ENCODE data around the gene ZNF574. TPM values are rescaled to one million over a fixed set of nuclear protein-coding genes. Genes with fewer than 3 reads are reported as not detected.

The ZNF574 gene
- polyA plus RNA-seq, 1 donor (not counting 4 experiments of a cell fraction or from before 2014, with no cell fraction given) = 6.8 TPM

GRCh38 chr19:42065051-42065450, 10.9 kb upstream of the ZNF574 start:
- no peaks in the 10 kb centered on the region for H3K9me3 ChIP-seq (ENCODE audit: control insufficient read depth, low read depth, low read length)
- TF ChIP-seq CTCF (optimal IDR thresholded peaks at IDR 0.05 in 1 of 3, IDR thresholded peaks at IDR 0.05 in 1 of 3, conservative IDR thresholded peaks at IDR 0.05 in 1 of 3; ENCODE audit: extremely low read depth in 1 of 3, insufficient read depth in 2 of 3, low read length in 3 of 3) (no peak), EZH2 (IDR thresholded peaks at IDR 0.05; ENCODE audit: low read length) (no peak)
- H3K4me2 ChIP-seq (ENCODE audit: control insufficient read depth, extremely low read depth, insufficient read depth, low read depth, low read length) = no peak overlapping the region
- no peak overlapping the region for H3K4me3 ChIP-seq (ENCODE audit: control insufficient read depth in 2 of 3, extremely low read depth in 1 of 3, insufficient read depth in 2 of 3, low read depth in 1 of 3, low read length in 3 of 3)
- no peak for FAIRE-seq
- no peaks in the 10 kb centered on the region for H3K4me1 ChIP-seq (ENCODE audit: control insufficient read depth, extremely low read depth, insufficient read depth, low read length)
- no peaks in the 10 kb centered on the region for H3K9me1 ChIP-seq (ENCODE audit: control insufficient read depth, extremely low read depth, insufficient read depth, low read length)
- H4K20me1 ChIP-seq (ENCODE audit: control insufficient read depth, extremely low read depth, insufficient read depth, low read length) = no peaks in the 10 kb centered on the region
- no peaks in the 10 kb centered on the region for H3K36me3 ChIP-seq (ENCODE audit: control insufficient read depth in 2 of 2, extremely low read depth in 1 of 2, insufficient read depth in 2 of 2, low read length in 2 of 2)
- H3K9ac ChIP-seq (ENCODE audit: control insufficient read depth, extremely low read depth, insufficient read depth, low read length) = no peak overlapping the region
- H3K27me3 ChIP-seq (ENCODE audit: control insufficient read depth, extremely low read depth, insufficient read depth, low read length) = peaks cover 27% of the 10 kb centered on the region
- no peaks in the 10 kb centered on the region for H3K79me2 ChIP-seq (ENCODE audit: control insufficient read depth, insufficient read depth, low read length)
- no peak for DNase-seq (ENCODE audit: low read depth, low spot score)
- no peak overlapping the region for H2AFZ ChIP-seq (ENCODE audit: control insufficient read depth, low read length)
- dilution Hi-C loops (cut with MboI; ENCODE audit: extremely low pct_ligation_motif_present, low sequenced_read_pairs) = no loop called here
- no peak overlapping the region for H3K27ac ChIP-seq (ENCODE audit: control insufficient read depth, insufficient read depth, low read length)

GRCh38 chr19:42065511-42065910, 10.5 kb upstream of the ZNF574 start:
- Histone ChIP-seq H3K9me3 (ENCODE audit: control insufficient read depth, low read depth, low read length) (no peaks in the 10 kb centered on the region), H3K27ac (ENCODE audit: control insufficient read depth, insufficient read depth, low read length) (no peak overlapping the region), H3K79me2 (ENCODE audit: control insufficient read depth, insufficient read depth, low read length) (no peaks in the 10 kb centered on the region), H3K9me1 (ENCODE audit: control insufficient read depth, extremely low read depth, insufficient read depth, low read length) (no peaks in the 10 kb centered on the region), H3K27me3 (ENCODE audit: control insufficient read depth, extremely low read depth, insufficient read depth, low read length) (peaks cover 27% of the 10 kb centered on the region), H3K36me3 (ENCODE audit: control insufficient read depth in 2 of 2, extremely low read depth in 1 of 2, insufficient read depth in 2 of 2, low read length in 2 of 2) (no peaks in the 10 kb centered on the region), H3K4me1 (ENCODE audit: control insufficient read depth, extremely low read depth, insufficient read depth, low read length) (no peaks in the 10 kb centered on the region), H4K20me1 (ENCODE audit: control insufficient read depth, extremely low read depth, insufficient read depth, low read length) (no peaks in the 10 kb centered on the region), H3K9ac (ENCODE audit: control insufficient read depth, extremely low read depth, insufficient read depth, low read length) (no peak overlapping the region), H3K4me3 (ENCODE audit: control insufficient read depth in 2 of 3, extremely low read depth in 1 of 3, insufficient read depth in 2 of 3, low read depth in 1 of 3, low read length in 3 of 3) (no peak overlapping the region), H2AFZ (ENCODE audit: control insufficient read depth, low read length) (no peak overlapping the region), H3K4me2 (ENCODE audit: control insufficient read depth, extremely low read depth, insufficient read depth, low read depth, low read length) (no peak overlapping the region)
- TF ChIP-seq CTCF (optimal IDR thresholded peaks at IDR 0.05 in 1 of 3, IDR thresholded peaks at IDR 0.05 in 1 of 3, conservative IDR thresholded peaks at IDR 0.05 in 1 of 3; ENCODE audit: extremely low read depth in 1 of 3, insufficient read depth in 2 of 3, low read length in 3 of 3) (no peak), EZH2 (IDR thresholded peaks at IDR 0.05; ENCODE audit: low read length) (no peak)
- dilution Hi-C loops (cut with MboI; ENCODE audit: extremely low pct_ligation_motif_present, low sequenced_read_pairs) = no loop called here
- no peak for FAIRE-seq
- DNase-seq (ENCODE audit: low read depth, low spot score) = no peak

All from keratinocyte (primary cell).